GM18526 (cell line): ENCODE results near the gene GSTK1.

Experiments
- POLR2A ChIP-seq: IDR thresholded peaks from 3 replicates; pipeline ENCODE4 v1.6.1; 2011; ENCODE audit not compliant: insufficient read length; ENCODE audit errors: extremely low read depth

GSTK1 gene

DNA sequence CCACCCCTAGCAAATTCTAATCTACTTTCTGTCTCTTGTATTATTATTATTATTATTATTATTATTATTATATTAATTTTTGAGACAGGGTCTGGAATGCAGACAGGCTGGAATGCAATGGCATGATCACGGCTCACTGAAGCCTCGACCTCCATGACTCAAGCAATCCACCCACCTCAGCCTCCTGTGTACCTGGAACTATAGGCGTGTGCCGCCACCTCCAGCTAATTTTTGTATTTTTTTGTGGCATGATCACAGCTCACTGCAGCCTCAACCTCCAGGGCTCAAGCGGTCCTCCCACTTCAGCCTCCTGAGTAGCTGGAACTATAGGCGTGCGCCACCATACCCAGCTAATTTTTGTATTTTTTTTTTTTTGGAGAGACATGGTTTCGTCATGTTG is 18.9 kb downstream of the GSTK1 start:
- no peak for TF ChIP-seq POLR2A

DNA sequence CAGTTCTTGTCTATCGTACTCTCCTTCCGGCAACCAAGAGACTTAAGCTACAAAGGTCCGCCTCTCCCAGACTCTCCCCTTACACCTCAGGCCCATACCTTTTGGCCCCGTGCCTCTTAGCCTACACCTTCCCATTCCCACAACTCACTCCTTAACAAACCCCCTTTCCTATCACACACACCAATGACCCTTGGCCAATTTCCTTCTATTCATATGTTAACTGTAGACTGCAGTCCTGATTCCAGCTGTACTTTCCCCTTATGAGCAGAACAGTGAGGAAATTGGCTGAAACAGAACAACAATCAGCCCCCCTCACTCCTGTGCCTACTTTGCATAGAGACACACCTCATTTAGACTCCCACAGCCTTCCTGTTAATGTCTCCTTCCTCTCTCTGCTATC is 20.1 kb downstream of the GSTK1 start:
- no peak for TF ChIP-seq POLR2A

DNA sequence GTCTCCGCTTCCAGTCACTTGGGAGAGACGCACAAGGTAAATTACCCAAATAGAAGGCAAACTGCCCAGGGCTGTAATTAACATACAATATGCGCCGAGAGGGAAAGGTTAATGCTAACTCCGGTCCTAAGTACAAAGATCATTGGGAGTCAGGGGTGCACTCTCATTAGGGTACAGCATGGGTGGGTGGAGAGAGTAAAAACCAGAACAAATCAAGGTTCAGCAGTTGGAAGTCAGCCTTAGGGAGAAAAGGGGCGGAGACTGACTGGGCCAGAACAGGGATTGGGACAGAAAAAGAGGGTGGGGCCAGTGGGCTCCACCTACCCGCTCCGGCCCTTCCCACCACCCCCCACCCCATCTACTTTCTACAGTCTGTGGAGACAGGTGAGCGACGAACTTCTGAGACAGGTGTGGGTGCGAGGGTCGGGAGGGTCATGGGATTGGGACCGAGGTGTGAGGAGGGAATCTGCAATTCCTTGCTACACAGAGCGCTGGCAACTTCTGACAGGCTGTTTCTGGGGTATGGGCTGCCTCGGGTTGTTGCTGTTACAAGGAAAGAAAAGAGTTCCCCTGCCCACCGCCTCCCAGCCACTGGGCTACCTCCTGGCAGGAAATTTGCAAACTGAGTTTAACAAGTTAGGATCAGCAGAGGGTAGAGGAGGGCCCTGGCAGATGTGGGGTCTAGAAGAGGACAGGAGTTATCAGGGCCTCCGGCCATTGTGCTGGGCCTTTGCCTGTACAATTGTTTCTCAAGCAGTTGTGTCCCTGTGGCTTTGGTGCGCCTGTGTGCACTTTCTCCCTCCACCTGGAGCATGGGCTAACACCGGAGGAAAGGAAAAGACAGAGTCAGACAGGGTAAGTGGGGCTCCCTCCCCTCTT is 21.6 kb downstream of the GSTK1 start, which contains the start of gene TMEM139:
TMEM139 (plus strand) TSS at position 368 of the 879 bp plus-strand sequence. CDS start 1,000 bp downstream, outside the sequence.
- no peak for TF ChIP-seq POLR2A

DNA sequence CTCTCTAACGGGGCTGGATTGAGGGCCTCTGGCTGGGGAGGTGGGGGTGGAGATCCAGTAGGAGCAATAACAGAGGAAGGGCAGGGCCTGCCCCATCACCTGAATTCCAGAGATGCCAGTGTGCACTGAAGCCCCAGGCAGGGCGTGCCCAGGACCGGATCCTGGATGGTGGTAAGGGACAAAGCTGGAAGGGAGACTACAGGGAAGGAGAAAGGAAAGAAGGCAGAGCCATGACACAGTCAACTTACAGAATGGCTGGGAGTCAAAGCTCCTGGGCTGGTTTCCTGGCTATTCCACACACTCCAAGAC is 22.2 kb downstream of the GSTK1 start:
- TF ChIP-seq POLR2A, result no peak

DNA sequence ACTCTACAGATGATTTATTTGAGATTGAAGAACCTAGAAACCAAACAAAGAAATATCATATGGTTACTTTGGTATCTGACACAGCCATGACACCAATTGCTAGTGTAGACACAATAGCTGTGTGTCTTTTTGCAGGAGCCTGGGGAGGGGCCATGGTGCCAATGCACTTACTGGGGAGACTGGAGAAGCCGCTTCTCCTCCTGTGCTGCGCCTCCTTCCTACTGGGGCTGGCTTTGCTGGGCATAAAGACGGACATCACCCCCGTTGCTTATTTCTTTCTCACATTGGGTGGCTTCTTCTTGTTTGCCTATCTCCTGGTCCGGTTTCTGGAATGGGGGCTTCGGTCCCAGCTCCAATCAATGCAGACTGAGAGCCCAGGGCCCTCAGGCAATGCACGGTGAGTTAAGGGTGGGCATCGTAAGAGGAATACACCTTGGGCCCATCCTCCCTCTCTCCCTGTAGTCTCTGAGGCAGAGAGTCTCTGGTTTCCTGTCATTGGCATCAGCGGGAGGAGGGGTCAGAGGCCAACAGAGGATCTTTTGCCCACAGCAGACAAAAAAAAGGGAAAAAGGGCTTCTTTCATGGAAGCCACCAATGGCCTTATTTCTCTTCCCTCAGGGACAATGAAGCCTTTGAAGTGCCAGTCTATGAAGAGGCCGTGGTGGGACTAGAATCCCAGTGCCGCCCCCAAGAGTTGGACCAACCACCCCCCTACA is 22.7 kb downstream of the GSTK1 start:
- TF ChIP-seq POLR2A, result no peak

DNA sequence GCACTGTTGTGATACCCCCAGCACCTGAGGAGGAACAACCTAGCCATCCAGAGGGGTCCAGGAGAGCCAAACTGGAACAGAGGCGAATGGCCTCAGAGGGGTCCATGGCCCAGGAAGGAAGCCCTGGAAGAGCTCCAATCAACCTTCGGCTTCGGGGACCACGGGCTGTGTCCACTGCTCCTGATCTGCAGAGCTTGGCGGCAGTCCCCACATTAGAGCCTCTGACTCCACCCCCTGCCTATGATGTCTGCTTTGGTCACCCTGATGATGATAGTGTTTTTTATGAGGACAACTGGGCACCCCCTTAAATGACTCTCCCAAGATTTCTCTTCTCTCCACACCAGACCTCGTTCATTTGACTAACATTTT is 23.3 kb downstream of the GSTK1 start:
- TF ChIP-seq POLR2A, result no peak

DNA sequence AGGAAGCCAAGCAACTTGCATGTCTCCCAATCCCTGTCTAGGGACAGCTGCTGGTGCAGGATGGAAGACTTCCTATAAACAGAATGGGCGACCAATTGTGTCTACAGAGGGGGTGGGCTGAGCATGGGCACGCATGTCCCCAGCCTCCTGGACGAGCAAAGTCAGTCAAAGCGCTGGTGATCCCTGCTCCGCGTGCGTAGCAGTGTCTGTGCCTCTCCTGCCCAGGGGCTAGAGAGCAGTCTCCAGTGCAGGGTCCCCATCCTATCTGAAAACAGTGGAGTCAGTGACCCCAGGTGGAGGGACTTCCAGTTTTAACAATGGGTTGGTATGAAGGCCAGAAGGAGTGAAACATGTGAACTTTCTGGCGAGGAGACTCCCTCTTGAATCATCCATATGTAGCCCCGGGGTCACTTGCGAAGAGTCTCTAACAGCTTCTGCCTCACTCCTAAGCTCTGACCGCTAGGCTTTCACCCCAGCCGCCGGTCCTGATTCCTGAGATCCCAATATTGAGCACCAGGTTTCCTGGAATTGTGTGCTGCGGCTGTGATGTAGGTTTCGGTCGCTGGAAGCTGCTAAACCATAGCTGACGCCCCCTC is 24.2 kb downstream of the GSTK1 start:
- no peak for TF ChIP-seq POLR2A

DNA sequence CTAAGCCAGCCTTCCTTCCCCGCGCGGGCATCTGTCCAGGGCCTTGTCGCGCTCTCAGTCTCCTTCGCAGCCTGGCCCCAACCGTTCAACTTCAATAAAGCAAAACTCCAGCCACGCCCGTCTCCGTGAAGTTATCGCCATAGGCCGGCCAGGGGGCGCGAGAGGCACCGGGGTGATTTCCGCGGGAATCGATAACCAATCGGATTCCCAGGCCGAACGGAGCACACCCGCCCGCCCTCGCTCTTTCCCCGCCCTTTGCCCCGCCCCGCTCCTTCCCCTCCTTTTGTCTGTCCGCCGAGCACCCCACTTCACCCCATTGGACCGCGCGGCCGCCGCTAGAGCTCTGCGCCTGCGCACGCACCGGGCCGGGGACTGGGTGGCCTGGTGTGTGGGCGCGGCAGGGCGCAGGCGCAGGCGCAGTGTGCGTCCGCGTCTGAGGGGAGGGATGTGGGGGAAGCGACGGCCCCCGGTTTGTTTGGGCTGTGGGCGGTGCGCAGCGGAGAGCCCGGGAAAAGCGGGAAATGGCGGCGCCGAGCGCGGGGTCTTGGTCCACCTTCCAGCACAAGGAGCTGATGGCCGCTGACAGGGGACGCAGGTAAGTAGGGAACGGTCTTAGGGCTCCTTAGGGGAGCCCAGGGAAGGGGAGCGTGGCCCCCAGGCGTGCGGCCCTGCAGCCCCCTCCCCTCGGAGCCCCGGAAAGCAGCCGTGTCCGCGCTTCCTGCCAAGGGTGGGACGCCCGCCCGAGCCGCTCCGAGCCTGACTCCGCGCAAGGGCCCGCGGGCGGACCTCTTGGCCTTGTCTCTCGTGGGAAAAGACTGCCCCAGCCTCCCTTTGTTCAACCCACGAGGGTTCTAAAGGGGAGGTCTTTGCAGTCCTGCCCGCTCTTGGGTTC is 24.9 kb downstream of the GSTK1 start, which contains the start of gene CASP2:
CASP2 (plus strand) TSS at position 417 of the 892 bp plus-strand sequence; CDS start at position 522, 105 bp downstream.
- peak; percentile 87 for TF ChIP-seq POLR2A

DNA sequence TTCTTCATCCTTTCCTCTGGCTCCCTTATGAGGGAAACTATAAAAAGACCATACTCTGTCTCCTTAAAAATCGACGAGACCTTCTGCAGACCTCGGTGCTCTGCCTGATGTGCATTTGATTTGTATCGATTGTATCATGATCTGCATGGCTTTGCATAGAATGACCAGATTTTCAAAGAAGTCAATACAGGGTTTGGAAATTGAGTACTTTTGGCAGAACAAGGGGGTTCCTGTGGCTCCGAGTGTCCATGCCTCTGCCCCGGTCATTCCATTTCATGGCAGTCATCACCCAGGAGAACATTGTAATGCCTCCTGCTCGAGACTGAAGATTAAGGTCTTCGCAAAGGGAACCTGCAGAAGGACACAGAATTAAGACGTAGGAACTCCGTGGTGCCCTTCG is 25.6 kb downstream of the GSTK1 start:
- TF ChIP-seq POLR2A, result no peak

DNA sequence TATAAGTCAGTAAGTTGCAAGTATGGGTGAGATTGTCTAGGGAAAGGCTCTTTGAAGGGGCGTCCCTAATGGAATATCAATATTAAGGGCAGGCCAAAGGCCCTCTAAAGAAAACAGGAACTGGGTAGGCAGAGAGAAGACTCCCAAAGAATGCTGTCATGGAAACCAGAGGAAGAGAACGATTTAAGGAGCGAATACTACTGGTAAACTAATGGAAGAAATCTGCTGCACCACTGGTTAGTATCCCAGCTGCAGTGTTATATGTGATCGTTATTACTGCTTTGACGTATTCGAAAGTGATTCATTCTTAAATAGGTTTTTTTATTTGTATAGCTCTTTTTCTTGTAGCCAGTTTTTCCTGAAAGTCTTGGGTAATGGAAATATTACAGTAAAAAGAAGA is 26.2 kb downstream of the GSTK1 start:
- no peak for TF ChIP-seq POLR2A

DNA sequence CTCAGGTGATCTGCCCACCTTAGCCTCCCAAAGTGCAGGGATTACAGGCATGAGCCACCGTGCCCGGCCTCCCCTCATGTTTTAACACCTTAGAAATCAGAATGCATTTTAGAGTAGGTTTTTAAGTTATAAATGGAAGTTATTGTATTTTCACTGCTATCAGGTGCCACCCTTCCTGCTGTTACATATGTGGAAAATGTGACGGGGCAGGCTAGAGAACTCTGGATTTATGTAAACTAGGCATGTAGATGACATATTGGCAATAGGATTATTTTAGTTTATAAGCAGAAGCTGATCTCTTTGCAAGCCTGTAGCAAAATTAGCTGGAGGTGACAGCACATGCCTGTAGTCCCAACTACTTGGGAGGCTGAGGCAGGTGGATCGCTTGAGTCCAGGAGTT is 27.1 kb downstream of the GSTK1 start:
- no peak for TF ChIP-seq POLR2A

DNA sequence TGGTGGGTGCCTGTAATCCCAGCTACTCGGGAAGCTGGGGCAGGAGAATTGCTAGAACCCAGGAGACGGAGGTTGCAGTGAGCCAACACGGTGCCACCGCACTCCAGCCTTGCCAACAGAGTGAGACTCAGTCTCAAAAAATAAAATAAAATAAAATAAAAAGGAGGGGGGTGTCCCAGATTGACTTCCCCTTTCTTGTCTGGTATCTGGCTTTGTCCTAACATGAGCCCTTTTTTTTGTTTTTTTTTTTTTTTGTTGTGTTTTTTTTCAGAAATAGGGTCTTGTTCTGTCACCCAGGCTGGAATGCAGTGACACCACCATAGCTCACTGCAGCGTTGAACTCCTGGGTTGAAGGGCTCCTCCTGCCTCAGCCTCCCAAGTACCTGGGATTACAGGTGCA is 29.6 kb downstream of the GSTK1 start:
- TF ChIP-seq POLR2A, result no peak

DNA sequence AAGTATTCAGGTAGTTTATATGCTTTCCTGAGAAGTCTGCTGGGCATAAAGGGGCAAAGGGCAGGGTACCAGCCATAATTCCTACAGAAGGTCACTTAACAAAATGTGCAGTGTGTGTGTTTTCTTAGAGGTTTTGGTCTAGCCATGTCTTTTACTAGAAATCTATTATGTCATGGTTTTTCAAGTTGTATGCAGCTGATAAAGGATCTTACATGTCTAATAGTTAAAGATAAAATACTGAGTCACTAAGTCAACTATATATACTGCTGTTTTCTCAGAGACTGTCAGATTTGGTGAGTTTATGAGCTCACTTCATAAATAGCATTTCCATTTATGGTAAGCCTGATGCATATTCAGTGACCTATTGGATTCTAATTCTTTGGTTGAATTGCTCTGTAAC is 32.6 kb downstream of the GSTK1 start:
- no peak for TF ChIP-seq POLR2A

DNA sequence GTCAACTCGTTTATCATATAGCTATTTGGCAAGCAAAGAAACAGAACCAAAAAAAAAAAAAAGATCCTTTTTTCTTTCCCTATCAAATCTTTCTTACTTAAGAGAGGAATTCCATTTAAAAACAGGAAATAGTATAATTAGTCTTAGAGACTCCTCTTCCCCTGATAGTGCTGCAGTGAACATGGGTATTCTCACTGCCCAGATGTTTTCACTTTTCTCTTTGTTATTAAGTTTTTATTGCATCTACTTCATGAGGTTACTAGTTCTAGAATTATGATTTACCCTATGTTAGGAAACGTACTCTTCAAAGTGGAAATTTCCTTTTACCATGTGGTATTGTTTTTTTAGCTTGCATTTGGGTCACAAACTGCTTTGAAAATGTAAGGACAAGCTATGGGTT is 33.4 kb downstream of the GSTK1 start:
- TF ChIP-seq POLR2A, result no peak

DNA sequence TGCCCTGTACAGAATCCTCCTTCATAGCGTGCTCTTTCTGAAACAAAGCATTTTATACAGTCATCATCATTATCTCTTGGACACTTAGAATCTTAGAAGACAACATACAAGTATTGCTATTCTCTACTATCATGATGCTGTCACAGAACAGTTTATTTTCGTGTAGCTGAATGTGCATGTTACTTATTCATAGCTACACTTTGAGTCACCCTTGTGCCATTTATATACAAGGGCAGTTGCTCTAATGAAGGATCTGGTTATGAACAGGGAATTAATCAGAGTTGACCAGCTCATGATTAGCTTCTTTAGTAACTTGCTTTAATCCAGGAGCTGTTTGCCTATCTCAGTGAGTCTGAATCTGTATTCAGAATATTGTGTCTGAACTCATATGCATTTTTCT is 36.1 kb downstream of the GSTK1 start:
- no peak for TF ChIP-seq POLR2A
